Glomerular endothelial cell (primary cell): ENCODE measurements around the gene GALNT1. TPM values are rescaled to one million over a fixed set of nuclear protein-coding genes. Genes with fewer than 3 reads are reported as not detected.

ENCODE experiments used
- DNase-seq: peaks from one replicate; pipeline ENCODE4 v3.0.0-alpha.2; 2011; ENCODE audit warnings: low read depth, low spot score; ENCODE audit errors: extremely low read depth
- total RNA-seq: library from RNA; depleted of rRNA; stranded (reverse); fragments of >200 nt; gene quantifications from 2 replicates; pipeline ENCODE4 v1.2.3, GENCODE V29; 2015

Gene GALNT1
- total RNA-seq, 1 donor from 2014 or later = 183 TPM

DNA sequence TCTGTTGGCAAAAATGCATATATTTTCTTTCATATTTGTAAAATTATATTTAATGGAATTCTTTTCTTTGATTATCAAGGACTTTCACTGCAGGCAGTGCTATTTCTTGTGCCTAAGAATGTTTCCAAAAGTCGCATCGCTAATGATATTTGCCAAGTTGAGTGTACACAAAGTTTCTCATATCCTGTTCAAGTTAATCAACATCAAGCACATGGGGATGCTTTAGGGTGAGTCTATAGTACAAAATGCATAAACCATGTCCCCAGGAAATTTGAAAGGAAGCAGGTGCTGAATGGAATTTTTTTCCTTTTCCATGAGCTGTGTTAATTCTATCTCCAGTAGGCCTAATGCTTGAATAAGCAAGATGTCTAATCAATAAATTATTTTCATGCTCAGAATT, 129.7 kb downstream of the GALNT1 start:
- peak; percentile 85 for DNase-seq

DNA sequence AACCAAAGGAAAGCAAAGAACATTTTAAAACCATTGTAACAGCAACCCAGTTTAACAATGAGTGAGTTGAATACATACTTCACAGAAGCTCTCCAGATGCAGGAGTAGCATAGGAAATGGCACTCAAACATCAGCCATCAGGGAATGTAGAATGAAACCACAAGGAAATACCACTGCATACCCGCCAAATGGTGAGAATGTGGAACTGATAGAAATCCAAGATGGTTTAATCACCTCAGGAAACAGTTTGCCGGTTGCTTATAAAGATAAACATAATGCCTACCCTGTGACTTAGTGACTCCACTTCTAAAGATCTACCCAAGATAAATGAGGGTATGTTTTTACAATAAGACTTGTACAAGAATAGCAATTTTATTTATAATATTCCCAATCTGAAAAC, 132.0 kb downstream of the GALNT1 start:
- DNase-seq = peak; percentile 92

DNA sequence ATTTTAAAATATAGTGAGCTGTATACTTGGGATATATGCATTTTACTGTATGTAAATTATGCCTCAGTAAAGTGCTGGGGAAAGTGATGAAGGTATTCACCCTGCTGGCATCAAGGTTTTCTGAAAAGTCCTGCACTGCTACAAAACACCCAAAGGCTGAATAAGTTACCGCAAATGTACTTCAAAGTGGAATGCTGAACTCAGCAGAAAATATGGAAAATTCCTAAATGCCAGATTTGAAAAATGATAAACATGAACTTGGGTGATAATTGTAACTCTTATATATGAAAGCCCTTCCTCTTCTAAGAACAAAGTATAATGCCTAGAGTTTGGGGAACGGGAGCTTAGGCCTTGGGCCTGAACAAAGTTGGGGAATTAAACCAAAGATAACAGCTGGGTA, 133.0 kb downstream of the GALNT1 start:
- DNase-seq = no peak

DNA sequence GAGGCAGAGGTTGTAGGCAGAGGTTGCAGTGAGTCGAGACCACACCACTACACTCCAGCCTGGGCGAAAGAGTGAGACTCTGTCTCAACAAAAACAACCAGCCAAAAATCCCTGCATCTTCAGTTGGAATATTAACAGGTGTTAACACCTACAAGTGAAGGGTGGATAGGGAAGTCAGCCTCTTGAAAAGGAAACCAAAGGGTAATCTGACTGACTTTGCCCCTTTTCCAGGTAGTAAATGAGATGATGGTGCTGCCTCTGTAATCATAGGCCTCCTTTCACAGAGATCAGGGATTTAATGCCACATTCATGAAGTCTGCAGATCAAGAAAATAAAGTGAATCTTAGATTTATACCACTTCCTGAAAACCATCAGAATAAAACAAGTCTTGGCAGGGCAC, 133.6 kb downstream of the GALNT1 start:
- no peak for DNase-seq

DNA sequence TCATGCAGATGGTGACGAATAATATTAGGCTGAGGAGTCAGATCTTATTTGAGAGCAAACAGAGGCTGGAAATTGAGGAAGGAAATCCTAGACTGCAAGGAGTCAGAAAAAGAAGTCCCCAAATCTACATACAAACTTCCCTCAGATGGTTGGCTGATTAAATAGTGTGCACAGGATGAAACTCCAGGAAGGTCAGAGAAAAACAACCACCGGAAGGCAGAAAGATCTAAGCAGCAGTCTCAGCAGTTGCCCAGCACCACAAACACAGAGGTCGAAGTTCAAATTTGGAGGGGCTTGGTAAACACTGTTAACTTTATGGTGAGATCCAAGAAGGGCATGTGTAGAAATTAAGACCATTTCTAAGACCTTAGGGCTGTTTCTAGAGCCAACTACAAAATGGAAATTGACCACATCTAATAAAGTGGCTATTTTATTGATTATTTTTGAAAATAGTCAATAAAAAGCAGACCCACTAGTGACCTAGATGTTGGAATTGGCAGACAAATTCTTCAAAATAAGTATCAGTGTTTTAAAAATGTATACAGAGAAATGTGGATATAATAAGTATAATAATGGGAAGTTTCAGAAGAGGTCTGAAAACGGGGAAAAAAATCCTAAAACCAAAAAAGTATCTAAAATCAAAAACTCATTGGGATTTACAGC, 134.8 kb downstream of the GALNT1 start:
- no peak for DNase-seq

DNA sequence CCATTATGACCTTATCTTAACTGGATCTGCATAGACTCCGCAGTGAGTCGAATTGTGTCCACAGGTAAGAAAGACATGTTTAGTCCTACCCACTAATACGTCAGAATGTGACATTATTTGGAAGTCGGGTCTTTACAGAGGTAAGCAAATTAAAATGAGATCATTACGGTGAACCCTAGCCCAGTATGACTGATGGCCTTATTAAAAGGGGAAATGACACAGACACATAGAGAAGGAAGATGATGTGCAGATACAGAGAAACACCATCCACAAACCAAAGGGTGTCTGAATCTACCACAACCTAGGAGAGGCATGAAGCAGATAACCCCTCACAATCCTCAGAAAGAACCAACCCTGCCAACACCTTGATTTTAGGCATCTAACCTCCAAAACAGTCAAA, 135.6 kb downstream of the GALNT1 start:
- DNase-seq = no peak

DNA sequence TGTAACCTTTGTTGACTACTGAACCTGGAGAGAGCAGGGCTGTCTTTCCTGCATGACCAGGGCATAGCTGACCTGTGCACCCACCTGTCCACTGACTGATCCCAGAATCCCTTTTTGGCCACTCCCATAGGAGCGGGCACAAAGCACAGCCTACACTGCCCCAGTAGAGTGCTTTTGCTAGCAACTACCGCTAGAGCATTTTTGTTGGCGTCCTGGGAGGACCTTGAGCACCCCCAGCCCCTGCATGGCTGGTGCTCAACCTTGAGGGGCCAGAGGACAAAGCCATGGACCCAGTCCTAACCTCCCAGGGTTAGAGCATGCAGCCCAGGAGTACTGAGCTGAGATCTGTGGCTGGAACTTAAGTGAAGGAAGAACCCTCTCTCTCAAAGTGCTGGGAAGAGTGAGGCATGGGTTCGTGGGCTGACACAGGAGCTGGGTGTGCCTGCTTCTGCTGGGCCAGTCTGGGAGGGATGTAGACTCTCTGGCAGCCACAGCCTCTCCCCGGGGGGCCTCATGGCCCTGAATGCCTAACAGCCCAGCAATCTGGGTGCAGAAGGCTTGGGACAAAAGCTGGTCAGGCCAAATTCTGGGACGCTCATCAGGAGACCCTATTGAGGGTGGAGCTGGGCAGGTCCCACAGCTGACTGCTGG, 140.0 kb downstream of the GALNT1 start:
- no peak for DNase-seq

DNA sequence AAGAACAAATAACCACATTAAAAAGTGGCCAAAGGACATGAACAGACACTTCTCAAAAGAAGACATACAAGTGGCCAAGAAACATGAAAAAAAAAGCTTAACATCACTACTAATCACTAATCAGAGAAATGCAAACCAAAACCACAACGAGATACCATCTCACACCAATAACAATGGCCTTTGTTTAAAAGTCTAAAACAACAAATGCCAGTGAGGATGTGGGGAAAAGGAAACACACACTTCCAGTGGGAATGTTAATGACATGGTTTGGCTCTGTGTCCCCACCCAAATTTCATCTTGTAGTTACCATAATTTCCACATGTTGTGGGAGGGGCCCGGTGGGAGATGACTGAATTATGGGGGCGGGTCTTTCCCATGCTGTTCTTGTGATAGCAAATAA, 147.1 kb downstream of the GALNT1 start:
- no peak for DNase-seq

DNA sequence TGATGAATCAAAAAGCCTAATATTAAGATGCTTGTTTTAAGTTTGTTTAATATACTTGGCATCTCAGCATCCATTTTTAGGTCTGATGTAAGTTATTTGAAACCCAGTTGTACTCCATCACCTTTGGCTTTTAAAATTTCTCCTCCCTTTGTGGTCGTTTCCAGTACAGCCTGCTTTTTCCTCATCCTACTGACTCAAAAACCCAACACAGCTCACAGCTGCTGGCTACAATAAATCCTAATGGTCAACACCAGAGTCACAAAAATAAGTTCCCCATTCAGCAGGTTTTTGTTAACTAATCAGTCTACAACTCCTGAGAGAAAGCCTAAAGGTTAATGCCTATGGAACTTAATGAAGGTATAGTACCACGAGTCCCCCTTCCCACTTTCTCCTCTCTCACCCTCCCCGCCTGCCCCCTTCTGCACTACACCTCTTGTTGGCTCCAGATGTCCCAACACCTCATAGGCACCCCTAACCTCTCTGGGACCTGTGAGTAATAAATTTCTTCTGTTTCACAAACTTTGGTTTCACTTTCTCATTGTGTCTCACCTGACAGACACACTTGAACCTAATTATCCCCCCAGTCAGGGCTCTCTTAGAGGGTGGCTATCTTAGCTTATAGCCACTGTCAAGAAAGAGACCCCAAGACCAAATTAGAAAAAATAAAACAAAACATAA, 148.6 kb downstream of the GALNT1 start:
- no peak for DNase-seq

DNA sequence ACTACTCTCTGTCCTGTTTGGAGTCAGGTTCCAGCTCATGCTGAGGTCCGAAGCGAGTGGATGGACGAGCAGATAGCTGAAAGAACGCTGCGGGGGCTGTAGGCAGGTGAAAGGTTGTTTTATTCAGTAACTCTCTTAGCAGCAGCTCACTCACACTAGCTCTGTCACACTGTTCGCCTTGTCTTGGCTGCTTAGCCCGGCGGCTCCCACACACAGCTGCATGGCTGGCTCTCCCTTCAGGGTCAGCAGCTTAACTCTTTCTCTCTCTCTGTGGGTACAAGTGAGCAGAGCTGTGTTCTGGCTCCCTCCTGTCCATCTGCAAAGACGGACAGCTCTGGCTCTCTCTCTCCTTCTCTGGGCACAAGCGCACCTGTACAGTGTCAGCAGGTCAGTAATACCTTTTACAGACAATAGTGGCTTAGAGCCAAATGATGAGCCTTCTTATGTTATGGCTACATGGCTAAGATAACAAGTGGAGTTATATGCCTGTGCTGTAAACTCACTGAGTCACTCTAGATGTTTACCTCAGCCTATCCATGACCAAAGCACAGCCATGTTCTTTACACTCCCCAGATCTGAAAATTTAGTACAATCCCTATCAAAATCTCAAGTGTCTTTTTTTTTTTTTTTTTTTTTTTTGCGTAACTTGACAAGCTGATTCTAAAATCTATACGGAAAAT, 149.3 kb downstream of the GALNT1 start:
- DNase-seq = no peak

DNA sequence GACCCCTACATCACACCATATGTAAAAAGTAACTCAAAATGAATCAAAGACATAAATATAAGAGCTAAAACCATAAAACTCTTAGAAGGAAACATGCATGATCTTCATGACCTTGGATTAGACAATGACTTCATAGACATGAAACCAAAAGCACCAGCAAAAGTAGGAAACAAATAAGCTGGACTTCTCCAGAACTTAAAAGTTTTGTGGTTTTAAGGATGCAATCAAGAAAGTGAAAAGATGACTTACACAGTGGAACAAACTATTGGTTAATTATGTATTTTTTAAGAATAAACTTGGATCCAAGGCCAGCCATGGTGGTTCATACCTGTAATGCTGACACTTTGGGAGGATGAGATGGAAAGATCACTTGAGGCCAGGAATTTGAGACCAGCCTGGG, 150.2 kb downstream of the GALNT1 start:
- no peak for DNase-seq

DNA sequence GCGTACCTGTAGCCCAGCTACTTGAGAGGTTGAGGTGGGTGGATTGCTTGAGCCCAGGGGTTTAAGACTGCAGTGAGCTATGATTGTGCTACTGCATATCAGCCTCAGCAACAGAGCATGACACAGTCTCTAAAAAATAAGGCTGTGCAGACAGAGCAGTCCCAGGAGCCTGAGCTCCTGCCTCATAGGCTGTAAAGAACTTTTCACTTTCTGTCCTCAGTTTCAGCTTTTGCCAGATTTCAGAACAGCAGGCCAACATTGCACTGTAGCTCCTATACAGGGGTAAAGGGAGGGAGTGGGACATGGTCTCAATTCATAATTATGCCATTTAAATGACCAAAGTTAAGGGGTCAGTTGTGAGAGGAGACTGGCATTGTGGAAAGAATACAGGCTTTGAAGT, 150.6 kb downstream of the GALNT1 start:
- no peak for DNase-seq

DNA sequence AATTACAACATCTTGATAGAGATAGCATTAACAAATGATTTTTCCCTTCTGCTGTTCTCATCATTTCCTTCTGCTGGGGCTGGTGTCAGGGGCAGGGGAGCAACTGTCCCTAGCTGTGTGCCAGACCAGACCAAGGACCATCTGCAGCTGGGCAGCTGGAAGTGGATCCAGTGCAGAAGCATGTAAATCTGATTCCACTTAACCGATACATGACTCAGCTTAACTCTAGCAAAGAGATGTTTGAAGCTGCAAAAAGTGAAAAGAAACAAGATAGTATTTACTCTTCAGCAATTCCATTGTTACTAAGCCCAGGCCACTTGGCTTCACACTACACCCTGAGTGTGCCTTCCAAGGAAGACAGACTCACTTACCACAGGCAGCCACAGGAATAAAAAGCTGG, 151.1 kb downstream of the GALNT1 start:
- no peak for DNase-seq

DNA sequence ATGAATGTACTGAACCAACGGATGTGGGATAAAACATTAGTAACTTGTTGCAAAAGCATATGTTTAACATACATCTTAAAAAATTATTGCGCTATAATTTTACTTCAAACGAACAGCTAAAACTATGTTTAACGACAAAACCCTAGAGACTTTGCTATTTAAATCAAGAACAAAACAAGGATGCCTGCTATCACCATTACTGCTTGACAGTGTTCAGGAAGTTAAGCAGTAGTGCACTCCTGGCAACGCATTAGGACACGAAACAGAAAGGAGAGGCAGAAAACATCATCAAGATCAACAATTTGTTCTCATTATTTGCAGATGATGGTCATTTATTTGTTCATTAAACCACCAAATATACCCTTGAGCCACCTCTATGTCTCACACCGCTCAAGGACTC, 151.9 kb downstream of the GALNT1 start:
- no peak for DNase-seq

DNA sequence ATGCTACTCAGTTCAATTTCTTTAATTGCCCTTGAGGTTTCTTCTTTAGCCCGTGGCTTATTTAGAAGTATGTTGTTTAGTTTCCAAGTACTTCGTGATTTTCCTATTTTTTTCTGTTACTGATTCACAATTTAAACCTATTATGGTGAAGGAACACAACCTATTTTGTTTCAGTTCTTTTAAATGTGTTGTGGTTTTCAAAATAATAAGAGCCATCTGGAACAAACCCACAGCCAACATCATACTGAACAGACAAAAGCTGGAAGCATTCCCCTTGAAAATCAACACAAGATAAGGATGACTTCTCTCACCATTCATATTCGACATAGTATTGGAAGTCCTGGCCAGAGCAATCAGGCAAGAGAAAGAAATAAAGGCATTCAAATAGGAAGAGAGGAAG, 155.2 kb downstream of the GALNT1 start:
- DNase-seq = no peak

DNA sequence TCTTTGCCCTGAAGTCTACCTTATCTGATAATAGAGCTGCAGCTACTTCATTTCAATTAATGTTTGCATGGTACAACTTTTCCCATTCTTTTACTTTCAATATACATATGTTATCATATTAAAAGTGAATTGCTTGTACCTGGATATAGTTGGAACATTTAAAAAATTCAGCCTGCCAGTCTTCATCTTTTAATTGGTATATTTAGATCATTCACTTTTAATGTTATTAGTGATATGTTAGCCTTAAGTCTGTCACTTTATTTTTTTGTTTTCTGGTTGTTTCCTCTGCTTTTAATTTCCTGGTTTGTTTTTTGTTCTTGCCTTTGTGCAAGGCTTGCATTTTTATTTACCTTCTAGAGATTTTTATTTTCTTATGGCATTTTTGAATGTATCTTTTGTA, 158.2 kb downstream of the GALNT1 start:
- no peak for DNase-seq

DNA sequence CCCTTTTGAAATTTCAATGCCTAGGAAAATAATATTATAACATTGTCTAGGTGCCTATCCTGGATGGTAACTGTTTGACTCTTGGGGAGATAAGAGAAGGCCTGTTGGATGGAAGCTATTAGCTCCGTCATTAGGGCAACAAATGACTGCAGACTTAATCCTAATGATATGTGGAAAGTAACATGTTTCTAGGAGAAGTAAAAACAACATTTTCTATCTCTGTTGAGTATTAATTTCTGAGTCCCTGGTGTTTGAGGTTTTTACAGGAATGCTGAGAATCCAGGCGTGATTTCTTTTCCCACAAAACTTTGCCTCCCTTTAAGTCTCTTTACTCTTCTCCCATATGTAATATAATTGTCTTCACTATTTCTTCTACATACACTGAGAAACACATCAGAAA, 159.1 kb downstream of the GALNT1 start:
- DNase-seq = no peak

DNA sequence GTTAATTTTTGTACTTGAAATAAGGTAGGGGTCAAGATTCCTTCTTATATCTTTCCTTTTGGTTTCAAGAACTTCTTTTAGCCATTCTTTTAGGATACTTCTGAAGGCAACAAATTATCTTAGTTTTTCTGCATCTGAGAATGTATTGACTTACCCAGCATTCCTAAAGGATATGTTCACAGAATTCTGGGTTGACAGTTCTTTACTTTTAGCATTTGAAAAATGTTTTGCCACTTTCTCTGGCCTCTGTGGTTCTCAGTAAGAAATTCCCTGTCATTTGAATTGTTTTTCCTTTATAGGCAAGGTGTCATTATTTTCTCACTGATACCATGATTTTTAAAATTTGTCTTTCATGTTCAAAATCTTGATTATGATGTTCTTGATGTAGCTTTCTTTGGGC, 162.4 kb downstream of the GALNT1 start:
- no peak for DNase-seq

DNA sequence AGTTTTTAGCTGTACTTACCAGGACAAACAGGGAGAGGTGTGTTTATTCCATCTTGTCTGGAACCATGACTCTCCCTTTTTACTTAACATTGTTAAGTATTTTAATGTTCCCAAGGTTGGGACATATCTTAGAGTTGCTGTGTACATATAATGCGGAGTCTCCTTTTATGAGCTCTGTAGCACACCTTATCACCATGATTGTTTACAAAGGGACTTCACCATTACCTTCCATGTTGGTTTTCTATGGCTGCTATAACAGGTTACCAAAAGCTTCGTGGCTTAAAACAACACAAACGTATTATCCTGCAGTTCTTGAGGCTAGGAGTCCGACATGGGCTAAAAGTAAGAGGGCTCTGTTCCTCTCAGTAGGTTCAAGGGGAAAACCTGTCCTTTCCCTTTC, 164.3 kb downstream of the GALNT1 start:
- no peak for DNase-seq

DNA sequence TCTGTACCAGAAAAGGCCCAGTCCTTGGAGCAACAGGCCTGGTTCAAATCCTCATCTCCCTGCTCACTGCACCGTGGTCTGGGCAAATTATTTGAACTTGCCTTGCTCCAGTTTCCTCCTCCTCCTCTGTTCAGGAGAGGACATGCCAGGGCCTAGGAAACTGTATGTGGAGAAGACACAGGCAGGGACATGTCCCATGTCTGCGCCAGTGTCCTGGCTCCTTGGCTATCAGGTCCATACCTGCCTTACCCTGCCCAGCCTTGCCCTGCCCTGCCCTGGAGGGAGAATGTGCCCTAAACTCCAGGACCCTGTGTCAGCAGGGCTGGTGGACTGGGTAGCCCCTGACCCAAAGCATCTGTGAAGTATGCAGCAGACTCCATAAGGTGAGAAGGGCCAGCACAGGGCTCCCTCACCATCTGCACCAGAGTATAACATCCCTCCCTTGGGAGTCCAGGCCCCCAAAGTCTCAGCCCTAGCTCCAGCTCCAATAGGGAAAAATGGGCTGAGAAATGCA, 165.3 kb downstream of the GALNT1 start:
- no peak for DNase-seq

DNA sequence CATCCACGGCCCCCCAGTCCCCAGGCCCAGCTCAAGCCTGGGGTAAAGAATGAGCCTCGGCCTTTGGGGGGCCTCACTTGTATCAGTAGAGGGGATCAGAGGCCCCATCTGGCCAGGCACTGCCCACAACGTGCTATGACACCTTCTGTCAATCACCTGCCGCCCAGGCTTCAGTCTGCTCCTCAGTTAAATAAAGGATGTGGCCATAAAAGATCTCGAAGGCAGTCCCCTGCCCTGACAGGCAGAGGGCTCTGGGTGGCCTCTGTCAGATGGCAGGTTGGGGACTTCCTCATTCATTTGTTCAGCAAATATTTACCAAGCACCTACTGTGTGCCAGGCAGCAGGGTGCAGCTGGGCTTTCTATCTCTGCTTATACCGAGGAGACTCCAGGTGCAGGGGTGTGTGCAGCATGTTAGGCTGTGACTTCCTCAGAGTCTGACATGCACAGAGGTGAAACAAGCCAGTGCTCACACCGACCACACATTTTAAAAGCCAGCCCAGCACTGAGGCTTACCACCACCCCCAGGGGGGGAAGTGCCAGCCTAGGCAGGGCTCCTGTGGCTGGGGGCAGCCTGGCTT, 166.4 kb downstream of the GALNT1 start:
- no peak for DNase-seq
